GM10266 (cell line): ENCODE results near the gene EIF2S1.

ENCODE experiments used
- DNase-seq: peaks from one replicate; pipeline ENCODE4 v3.0.0; 2012; ENCODE audit errors: extremely low spot score
- CTCF ChIP-seq: IDR thresholded peaks from 2 replicates; pipeline ENCODE4 v1.5.1; 2012; ENCODE audit warnings: mild to moderate bottlenecking, low read depth; ENCODE audit not compliant: control insufficient read depth, insufficient read depth; ENCODE audit errors: missing control alignments

EIF2S1 gene

GRCh38 chr14:67420102-67420739 is 60.1 kb downstream of the EIF2S1 start:
- TF ChIP-seq CTCF: peak; percentile 63
- no peak for DNase-seq

DNA sequence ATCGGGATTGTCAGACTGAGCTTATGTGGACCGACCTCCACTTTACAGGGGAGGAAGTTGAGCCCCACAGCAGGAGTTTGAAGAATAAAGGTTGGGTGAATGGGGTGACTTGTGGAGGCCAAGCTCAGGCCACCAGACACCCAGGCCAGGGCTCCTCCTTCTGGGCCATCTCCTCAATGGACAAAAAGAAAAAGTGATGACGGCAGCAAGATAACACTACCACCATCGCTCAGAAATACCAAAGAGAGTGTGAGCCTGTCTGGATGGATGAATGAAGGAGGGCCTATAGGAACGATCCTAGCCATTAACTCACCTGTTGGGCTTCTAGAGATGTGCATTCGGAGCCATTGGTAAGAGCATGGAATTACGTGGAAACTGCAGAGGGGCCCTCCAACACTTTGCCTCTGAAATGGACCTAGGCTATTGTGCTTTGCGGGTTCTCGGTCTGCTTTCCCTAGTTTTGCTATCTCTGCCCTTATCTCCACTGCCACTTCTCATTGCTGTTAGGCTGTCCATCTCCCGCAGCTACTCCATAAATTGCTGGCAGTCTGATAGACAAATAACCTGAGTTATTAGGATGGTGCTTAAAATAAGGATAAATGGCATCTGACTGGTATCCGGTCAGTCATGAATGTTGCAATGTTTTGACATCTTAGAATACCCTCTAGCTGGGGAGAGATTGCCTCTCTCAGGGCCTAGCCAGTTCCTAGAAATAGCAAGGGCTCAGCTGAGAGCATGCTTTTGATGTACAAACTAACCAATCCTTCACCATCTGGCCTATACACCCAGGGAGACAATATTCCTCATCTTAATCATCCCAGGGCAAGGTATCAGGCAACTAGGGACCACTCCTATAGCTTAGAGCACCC is 61.5 kb downstream of the EIF2S1 start:
- no peak for DNase-seq
- TF ChIP-seq CTCF: no peak

DNA sequence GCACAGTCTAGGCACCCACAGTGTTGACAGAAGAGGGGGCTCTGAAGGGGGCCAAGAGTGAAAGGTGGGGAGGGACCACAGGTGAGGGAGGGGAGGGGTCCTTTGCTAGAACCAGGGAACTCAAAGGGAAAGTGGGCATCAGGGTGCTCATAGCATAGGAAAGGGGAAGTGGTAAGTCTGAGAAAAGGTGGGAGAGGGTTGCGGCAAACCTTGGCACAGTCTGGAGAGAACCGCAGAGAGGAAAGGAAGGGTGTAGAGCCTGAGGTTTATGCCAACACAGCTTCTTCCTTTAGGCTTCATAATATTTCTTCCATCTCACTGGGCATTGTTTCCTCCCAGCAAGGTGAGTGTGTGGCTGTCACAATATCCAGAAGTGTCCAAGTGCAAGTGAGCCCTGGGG is 63.3 kb downstream of the EIF2S1 start:
- DNase-seq: no peak
- no peak for TF ChIP-seq CTCF

GRCh38 chr14:67424539-67424938 is 64.4 kb downstream of the EIF2S1 start:
- DNase-seq: no peak
- no peak for TF ChIP-seq CTCF

- DNase-seq: no peak
- no peak for TF ChIP-seq CTCF
Measured at GRCh38 chr14:67425608-67426007, 65.5 kb downstream of the EIF2S1 start.

- no peak for DNase-seq
- no peak for TF ChIP-seq CTCF
Measured at GRCh38 chr14:67426161-67426560, 66.0 kb downstream of the EIF2S1 start.
